HS-27A (cell line): ENCODE results near the gene SCLY.

Source experiments
- DNase-seq: peaks from one replicate; pipeline ENCODE4 v3.0.0-alpha.2; 2012; ENCODE audit warnings: low read depth, missing footprints

SCLY gene

GRCh38 chr2:238069877-238070276 lies 9.1 kb downstream of the SCLY start:
- DNase-seq: no peak

DNA sequence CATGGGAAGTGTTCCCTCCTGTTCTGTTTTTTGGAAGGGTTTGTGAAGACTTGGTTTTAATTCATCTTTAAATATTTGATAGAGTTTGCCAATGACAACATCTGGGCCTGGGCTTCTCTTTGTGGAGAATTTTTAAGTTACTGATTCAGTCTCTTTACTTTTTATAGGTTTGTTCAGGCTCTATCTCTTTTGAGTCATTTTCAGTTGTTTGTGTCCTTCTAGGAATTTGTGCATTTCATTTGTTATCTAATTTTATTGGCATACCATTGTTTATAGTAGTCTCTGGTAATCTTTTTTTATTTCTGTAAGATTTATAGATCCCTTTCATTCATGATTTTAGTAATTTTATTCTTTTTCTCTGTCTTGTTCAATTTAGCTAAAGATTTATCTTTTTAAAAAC lies 14.6 kb downstream of the SCLY start:
- DNase-seq: no peak

- no peak for DNase-seq
Measured at GRCh38 chr2:238077292-238077691, 16.5 kb downstream of the SCLY start.

DNA sequence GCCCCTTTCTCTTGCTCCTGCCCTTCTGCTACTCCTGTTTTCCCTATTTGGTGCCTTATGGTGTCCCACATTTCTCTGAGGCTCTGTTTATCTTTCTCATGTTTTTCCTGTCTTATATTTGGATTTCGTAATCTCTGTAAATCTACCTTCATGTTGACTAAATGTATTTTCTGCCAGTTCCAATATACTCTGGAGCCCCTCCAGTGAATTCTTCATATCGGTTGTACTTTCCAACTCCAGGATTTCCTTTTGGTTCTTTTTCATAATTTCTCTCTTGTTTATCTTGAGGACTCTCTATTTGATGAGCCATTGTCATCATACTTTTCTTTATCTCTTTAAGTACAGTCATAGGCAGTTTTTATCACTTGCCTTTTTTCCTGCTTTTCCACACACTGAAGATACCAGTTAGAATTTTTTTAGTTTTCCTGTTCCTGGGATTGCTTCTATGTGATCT lies 19.1 kb downstream of the SCLY start:
- no peak for DNase-seq

GRCh38 chr2:238080518-238080917 lies 19.7 kb downstream of the SCLY start:
- DNase-seq: no peak

DNA sequence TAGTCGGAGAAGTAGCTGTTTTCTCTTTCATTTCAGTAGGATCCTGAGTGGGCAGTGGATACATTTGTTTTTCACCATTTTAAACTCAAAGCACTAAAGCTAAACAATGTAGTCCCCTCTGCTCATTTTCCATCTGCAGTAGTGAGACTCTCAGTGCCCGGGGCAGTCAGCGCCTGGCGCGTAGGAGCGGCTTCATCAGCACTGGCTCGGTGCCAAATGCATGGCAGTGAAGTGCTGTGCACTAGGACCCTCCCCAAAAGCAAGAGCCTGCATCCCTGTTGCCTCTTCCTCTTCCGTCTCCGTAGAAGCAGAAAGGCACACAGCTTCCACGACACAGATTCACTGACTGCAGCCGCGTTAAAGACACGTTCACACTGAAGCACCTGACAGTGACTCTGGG lies 20.3 kb downstream of the SCLY start:
- no peak for DNase-seq

DNA sequence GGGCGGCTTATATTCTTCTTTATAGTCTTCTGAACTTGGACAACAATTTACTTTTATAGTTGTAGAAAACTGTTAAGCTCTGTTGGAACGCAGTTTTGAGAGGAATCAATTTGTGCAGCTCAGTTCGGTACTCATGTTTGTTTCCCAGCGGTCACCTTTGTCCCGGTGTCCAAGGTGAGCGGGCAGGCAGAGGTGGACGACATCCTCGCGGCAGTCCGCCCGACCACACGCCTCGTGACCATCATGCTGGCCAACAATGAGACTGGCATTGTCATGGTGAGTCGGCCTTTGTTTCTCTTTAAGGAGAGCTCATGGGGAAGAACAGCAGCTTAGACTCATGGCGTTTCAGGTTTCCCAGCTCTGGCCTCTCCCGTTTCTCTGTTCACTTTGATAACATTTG lies 20.8 kb downstream of the SCLY start:
- no peak for DNase-seq

GRCh38 chr2:238082151-238082550 lies 21.4 kb downstream of the SCLY start:
- no peak for DNase-seq

DNA sequence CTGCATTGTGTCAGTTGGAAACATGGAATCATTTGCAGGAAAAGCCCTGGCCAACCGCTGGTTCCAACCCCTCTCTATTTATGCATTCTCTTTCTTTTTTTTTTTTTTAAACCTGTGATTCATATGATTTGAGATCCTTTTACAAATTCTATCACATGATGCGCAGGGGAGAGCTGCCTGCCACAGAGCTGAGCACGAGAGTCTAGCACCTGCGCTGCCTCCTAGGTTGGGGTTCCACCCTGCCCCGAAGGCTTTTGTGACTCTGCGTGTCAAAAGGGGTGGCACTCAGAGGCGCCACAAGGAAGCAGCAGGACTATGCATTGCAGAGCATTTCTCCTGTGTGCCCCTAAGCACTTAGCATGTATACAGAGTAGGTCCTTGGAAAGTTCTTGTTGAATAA lies 22.0 kb downstream of the SCLY start:
- no peak for DNase-seq

- DNase-seq: no peak
Measured at GRCh38 chr2:238083919-238084318, 23.1 kb downstream of the SCLY start.

GRCh38 chr2:238084761-238085160 lies 24.0 kb downstream of the SCLY start:
- no peak for DNase-seq

DNA sequence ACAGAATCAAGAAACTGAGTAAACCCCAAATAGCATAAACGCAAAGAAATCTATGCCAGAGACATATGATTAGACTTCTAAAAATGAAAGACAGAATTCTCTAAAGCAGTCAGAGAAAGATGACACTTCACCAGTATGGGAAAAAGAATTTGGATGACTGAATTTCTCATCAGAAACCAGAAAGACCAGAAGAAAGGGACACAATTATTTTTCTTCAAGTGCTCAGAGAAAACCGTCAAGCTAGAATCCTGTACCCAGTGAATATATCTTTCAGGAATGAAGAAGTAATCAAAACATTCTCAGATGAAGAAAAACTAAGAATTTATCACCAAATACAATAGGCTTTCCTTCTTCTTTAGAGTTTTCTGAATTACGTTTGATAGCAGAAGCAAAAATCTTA lies 25.1 kb downstream of the SCLY start:
- DNase-seq: no peak

GRCh38 chr2:238087211-238087610 lies 26.4 kb downstream of the SCLY start:
- DNase-seq: no peak

DNA sequence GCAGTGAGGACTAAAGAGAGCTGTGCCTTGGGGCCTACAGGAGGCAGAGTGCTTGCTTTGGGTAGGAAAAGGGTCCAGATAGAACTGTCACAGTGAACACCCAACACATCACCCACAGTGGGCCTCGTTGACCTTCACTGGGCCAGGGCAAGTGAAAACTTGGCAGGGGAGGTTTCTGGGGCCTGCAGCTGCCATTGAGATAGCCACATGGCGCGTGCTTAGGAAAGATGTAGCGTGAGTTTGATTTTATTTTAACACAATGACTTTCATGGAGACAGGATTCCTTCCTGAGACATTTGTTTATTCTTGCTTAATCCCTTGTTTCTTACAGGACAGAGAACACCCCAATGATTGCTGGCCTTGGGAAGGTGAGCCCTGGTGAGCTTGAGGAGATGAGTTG lies 30.1 kb downstream of the SCLY start:
- DNase-seq: no peak

DNA sequence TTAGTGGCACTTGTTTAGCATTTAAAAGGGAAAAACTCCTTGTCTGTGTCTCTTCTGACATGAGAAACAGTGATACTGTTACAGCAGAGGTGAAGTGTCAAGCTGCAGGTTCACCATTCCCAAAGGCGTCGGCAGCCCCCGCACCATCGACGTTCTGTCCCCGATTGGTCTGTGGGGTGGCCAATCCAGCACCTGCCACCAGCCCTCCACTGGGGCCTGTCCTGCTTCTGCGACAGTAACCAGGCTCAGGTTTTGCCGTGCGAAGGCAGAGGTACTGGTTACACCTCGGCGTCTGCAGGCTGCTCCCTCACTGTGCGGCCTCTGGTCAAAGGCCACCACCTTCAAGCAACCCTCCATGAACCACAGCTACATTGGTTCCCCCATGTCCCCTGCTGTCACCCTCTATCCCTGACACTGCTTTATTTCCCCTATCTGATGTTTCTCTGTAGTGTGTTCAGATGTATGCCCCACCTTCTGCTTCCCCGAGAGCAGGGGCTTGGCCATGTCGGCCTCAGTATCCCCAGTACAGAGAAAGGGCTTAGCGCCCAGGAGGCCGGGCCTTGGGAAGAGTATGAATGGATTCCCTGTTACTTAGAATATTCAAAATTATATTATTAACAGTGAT lies 30.7 kb downstream of the SCLY start:
- no peak for DNase-seq

DNA sequence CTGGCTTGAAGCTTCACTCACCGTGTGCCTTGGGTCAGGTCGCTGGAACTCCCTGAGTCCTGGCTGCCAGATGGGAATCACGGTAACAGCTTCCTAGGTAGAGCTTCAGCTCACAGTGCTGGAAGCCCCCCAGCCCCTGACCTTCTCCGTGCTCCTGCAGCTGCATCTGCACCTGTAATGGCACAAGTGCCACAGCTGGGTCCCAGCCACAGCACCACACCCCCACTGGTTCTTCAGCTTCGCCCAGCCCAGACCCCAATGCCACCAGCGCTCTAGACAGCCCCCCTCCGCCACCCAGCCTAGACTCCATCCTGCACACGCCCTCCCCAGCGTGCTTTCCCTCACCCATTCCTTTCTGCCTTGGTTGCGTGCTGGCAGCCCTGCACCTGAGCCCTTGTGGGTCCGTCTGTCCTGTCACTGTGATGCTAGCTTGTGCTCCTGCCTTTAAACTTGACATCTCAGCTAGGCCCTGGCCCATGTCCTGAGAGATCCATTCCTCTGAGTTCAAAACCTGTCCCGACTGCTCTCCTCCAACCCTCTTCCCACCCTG lies 31.8 kb downstream of the SCLY start:
- DNase-seq: no peak

GRCh38 chr2:238093181-238094140 lies 32.7 kb downstream of the SCLY start:
- no peak for DNase-seq

DNA sequence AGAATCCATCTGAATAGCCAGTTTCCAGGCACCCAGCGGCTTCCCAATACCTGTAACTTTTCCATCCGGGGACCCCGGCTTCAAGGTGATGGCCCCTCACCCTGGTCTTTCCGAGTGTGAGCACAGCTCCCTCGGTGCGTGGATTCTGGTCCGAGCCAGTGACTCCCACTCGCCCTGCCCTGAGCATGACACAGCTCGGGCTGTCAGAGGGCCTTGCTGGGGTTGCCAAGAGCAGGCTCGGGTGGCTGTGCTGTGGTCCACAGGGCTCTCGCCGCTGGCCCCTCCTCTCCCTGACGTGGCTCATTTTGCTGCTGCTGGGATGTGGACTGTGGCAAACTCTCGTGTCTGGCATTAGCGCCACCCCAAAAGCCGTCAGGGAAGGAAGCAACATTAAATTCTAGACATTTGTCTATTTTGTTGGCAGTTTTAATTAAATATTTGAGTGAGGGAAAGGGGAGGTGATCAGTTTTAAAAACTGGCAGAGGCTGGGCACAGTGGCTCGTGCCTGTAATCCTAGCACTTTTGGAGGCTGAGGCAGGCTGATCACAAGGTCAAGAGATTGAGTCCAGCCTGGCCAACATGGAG lies 33.7 kb downstream of the SCLY start:
- DNase-seq: no peak

DNA sequence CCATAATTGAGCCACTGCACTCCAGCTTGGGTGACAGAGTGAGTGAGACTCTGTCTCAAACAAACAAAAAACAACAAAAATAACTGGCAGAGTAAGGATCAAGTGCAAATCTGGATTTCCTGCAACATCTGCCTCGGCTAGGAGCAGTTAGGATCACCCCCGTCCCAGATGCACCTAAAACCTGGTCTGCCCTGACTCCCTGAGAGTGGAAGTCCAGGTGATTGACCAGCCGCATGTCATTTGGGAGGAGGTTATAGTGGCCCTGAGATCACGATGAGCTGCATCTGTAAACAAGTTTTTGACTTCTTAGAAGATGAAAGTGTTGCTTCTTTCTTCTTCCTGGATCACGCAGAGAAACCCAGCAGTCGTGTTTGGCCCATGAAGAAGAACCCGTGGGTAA lies 34.3 kb downstream of the SCLY start:
- no peak for DNase-seq

DNA sequence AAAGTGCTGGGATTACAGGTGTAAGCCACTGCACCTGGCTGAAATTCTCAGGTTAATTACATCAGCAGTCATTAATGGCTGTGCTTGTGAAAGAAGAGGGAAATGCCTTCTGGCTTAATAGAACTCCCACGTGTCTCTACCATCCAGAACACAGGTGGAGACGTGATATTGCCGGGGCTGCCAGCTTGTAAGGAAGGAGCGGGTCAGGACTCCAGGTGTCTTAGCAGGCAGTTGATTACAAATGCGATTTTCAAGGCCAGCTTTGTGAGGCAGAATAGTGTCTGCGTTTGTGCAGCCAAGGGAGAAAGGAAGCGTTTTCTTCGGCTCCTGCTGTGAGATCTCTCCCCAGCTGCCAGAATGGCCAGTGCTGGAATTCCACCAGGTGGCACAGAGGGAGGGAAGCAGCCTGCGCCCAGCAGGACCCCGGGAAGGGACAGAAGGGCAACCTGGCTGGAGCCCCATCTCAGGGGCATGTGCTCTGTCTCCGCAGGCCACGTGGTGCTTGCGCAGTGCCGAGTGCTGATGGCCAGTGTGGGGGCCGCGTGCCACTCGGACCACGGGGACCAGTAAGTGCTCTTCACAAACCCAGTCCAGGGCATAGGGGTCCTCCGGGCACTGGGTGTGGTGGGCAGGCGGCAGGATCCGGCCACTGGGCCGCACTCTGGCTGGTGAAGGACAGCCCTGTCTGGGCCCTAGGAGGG lies 35.7 kb downstream of the SCLY start:
- no peak for DNase-seq

- DNase-seq: no peak
Measured at GRCh38 chr2:238097201-238097987, 36.6 kb downstream of the SCLY start.
